ENCODE data around the gene PAXX.

The PAXX gene

GRCh38 chr9:136968333-136969127 is 23.7 kb upstream of the PAXX start:
- H3K27ac ChIP-seq, result no peak overlapping the region
- TF ChIP-seq CTCF (IDR thresholded peaks at IDR 0.05), result no peak
- no peak for DNase-seq (ENCODE audit: low spot score)
- H3K4me3 ChIP-seq, result no peak overlapping the region

DNA sequence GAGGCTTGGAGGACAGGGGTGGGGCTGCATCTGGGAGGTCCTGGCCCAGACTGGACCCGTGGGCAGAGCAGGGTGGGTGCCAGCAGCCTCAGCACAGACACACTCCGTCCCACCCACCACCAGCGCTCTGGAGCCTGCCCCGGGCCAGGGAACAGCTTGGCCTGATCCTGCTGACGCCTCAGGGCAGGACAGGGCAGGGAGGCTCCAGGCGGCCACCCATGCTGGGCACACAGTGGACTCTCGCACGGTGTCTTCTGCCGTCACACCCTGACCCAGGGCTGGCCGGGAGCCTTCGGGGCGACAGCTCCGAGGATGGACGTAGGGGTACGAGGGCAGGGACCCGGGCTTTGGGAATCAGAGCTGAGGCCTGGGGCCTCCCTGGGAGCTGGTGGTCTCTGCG is 23.1 kb upstream of the PAXX start:
- no peak for DNase-seq (ENCODE audit: low spot score)
- TF ChIP-seq CTCF (IDR thresholded peaks at IDR 0.05), result no peak
- H3K27ac ChIP-seq, result no peak overlapping the region
- H3K4me3 ChIP-seq, result no peak overlapping the region

DNA sequence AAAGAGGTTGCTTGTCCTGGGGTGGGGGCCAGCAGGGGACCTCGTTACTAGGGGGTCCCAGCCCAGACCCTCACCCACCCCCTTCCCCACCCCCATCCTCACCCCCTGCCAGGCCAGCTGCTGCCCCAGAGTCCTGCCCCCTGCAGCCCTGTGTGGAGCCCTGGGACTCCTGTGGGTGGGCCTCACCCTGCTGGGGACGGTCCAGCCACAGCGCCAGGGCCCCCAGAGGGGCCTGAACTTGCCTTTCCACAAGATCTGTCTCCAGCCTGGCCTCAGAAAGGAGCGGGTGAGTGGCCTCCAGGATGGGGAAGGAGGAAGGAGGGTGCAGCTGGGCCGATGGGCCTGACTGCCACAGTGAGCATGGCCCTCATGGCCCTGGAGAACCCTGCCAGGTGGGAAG is 22.4 kb upstream of the PAXX start:
- H3K27ac ChIP-seq, result no peak overlapping the region
- TF ChIP-seq CTCF (IDR thresholded peaks at IDR 0.05), result no peak
- DNase-seq (ENCODE audit: low spot score), result no peak
- no peak overlapping the region for H3K4me3 ChIP-seq

DNA sequence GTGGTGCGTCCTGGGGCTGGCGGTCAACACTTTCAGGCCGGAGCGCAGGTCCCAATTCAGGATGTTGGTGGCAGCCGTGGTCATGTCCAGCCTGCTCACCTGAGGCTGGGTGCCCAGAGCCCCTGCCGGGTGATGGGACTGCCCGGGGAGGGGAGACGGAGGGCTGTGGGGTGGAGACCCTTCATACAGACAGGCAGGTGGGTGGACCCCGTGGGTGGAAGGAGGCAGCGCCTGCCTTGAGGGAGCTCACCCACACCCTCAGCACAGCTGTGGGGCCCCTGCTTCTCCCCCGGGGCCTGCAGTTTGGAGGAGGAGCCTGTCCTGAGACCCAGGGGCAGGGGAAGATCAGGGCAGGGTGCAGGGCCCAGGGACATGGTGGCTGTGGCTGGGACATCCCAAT is 21.9 kb upstream of the PAXX start:
- no peak for TF ChIP-seq CTCF (IDR thresholded peaks at IDR 0.05)
- Histone ChIP-seq H3K4me3 (no peak overlapping the region), H3K27ac (no peak overlapping the region)
- no peak for DNase-seq (ENCODE audit: low spot score)

- TF ChIP-seq CTCF (IDR thresholded peaks at IDR 0.05), result no peak
- no peak overlapping the region for H3K4me3 ChIP-seq
- no peak for DNase-seq (ENCODE audit: low spot score)
- no peak overlapping the region for H3K27ac ChIP-seq
Measured at GRCh38 chr9:136971746-136972145, 20.5 kb upstream of the PAXX start.

- TF ChIP-seq CTCF (IDR thresholded peaks at IDR 0.05), result no peak
- no peak for DNase-seq (ENCODE audit: low spot score)
- Histone ChIP-seq H3K27ac (no peak overlapping the region), H3K4me3 (no peak overlapping the region)
Measured at GRCh38 chr9:136972335-136972734, 19.9 kb upstream of the PAXX start.

DNA sequence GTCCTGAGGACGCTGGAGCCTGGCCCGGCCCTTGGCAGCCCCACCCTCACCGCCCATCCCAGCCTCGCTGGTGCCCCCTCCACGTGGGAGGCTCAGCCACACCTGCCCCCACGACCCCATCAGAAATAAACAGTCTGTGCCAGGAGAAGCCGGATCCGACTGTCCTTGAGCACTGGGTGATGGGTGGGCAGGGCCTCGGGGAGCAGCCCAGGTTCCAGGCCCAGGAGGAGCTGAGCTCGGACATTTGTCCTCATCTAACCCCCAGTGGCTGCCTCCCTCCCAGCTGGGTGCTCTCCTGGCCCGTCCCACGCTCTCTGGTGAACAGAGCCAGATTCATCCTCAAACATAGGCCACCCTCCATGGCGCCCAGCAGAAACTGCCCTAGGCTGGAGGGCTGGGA is 19.5 kb upstream of the PAXX start:
- Histone ChIP-seq H3K4me3 (no peak overlapping the region), H3K27ac (no peak overlapping the region)
- no peak for TF ChIP-seq CTCF (IDR thresholded peaks at IDR 0.05)
- DNase-seq (ENCODE audit: low spot score), result no peak
